ENCODE results near the gene NOVA2.

The NOVA2 gene

DNA sequence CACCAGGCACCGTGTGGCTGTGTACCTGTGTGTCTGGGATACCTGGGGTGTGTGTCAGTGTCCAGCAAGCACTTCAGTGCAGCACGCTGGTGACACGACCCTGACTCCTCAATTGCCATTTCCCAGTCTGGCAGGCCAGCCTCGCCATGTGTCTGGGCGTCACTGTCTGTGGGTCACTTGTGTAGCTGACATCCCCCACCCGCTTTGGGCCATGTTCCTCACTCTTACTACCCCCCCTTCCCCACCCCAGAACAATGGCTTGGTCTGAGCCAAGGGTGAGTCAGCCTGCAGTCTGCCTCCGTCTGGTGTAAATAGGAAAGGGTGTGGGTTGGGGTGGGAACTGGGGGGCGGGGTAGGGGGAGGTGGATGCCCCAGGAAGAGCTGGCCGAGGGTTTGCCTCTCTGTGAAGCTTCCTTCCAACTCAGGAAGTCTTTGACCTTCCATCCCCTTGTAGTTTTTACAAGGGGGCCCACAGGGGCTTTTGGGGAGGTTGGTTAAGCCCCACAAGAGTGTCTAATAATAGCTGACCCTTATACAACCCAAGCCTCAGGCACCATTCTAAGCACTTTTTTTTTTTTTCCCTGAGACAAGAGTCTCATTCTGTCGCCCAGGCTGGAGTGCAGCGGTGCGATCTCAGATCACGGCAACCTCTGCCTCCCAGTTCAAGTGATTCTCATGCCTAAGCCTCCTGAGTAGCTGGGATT lies 17.6 kb downstream of the NOVA2 start:
- no peak overlapping the region for H3K4me3 ChIP-seq (ENCODE audit: low read depth, low read length)
- H3K9ac ChIP-seq (ENCODE audit: low read depth, low read length), result no peak overlapping the region
- H3K36me3 ChIP-seq (ENCODE audit: control insufficient read depth, insufficient read depth, low read length), result peaks cover 16% of the 10 kb centered on the region
- H3K27me3 ChIP-seq (ENCODE audit: control insufficient read depth, insufficient read depth, low read length), result no peaks in the 10 kb centered on the region
- no peaks in the 10 kb centered on the region for H3K9me3 ChIP-seq (ENCODE audit: control insufficient read depth, insufficient read depth, low read length)
- peaks cover 8% of the 10 kb centered on the region for H3K4me1 ChIP-seq (ENCODE audit: control insufficient read depth, insufficient read depth, low read length)

DNA sequence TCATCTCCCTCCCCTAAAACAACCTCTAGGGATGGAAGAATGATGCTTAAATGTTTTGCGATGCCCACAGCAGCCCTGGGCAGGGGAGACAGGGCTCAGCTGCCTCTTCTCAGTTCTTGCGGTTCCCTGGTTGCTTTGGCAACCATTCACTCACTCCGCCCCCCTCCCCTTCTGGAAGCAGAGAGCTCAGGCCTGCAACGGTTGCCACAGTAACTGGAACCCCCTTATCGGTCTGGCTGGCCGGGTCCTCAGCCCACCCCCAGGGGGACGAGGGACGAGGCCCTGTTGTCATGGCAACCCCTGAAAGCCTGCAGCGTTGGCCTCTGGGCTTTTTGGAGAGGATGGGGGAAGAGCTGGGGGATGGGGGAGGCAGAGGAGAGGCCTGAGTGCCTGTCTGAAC lies 19.5 kb downstream of the NOVA2 start:
- Histone ChIP-seq H3K4me1 (ENCODE audit: control insufficient read depth, insufficient read depth, low read length) (peaks cover 2% of the 10 kb centered on the region), H3K9ac (ENCODE audit: low read depth, low read length) (no peak overlapping the region)

DNA sequence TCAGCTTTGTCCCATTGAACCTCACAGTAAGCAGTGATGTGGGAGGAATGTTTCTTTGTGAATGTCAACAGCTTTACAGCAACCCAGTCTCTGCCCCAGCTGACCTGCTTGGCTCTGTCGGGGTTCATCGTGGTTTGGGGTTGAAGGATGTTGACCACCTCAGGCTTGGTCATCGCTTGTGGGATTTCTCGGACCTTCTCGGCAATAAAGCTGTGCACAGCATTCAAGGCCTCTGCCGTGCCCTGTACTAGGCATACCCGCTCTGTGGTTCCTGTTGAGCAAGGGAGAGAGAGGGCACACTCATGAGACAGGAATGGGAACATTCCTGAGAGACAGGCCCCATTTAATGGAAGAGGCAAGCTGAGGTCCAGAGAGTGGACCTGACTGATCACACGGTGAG lies 20.0 kb downstream of the NOVA2 start:
- no peaks in the 10 kb centered on the region for H3K27me3 ChIP-seq (ENCODE audit: control insufficient read depth, insufficient read depth, low read length)
- H3K4me3 ChIP-seq (ENCODE audit: low read depth, low read length), result peak overlapping the region; percentile 89
- peaks cover 12% of the 10 kb centered on the region for H3K36me3 ChIP-seq (ENCODE audit: control insufficient read depth, insufficient read depth, low read length)
- H3K9me3 ChIP-seq (ENCODE audit: control insufficient read depth, insufficient read depth, low read length), result no peaks in the 10 kb centered on the region
- H3K4me1 ChIP-seq (ENCODE audit: control insufficient read depth, insufficient read depth, low read length), result peaks cover 2% of the 10 kb centered on the region
- H3K9ac ChIP-seq (ENCODE audit: low read depth, low read length), result no peak overlapping the region

More for the DNA sequence above, 19.5 kb downstream of the NOVA2 start:
- Histone ChIP-seq H3K9me3 (ENCODE audit: control insufficient read depth, insufficient read depth, low read length) (no peaks in the 10 kb centered on the region), H3K27me3 (ENCODE audit: control insufficient read depth, insufficient read depth, low read length) (no peaks in the 10 kb centered on the region), H3K36me3 (ENCODE audit: control insufficient read depth, insufficient read depth, low read length) (peaks cover 14% of the 10 kb centered on the region), H3K4me3 (ENCODE audit: low read depth, low read length) (no peak overlapping the region)

DNA sequence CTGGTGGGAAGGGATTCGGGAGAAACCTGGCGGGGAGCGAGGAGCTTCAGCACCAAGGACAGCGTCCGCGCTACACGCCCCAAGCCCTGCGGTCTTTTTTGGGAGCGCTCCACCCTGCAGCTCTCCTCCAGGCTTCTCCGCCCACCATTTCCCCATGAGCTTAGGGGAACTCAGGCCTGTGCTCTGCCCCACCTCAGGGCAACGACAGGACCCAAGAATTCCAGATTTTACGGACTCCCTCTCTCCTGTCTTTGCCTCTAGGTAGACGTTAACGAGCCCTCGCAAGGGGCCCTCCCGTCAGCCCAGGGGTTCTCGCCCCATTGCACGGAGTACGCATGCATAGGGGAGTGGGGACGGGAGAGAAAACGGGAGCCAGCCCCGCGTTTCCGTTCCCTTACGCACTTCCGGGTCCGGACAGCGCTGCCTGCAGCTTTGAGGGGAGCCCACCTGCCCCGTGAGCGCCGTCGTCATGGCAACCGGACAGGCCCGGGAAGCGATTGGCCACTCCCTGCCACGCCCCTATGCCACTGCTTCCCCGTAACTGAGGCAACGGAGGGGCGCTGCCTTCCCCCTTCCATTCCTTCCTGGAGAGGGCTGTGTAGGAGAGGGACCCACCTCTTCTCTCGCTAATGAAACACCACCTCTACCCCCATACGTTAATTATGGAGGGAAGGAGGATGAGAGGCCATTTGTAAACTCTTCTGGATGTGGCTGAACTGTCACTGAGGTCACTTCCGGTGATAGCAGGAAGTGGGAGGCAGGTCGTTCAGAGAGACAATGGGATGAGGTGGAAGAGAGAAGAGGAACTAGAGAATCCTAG lies 20.8 kb downstream of the NOVA2 start:
- Histone ChIP-seq H3K9me3 (ENCODE audit: control insufficient read depth, insufficient read depth, low read length) (no peaks in the 10 kb centered on the region), H3K4me1 (ENCODE audit: control insufficient read depth, insufficient read depth, low read length) (peaks cover 2% of the 10 kb centered on the region), H3K36me3 (ENCODE audit: control insufficient read depth, insufficient read depth, low read length) (peaks cover 7% of the 10 kb centered on the region), H3K9ac (ENCODE audit: low read depth, low read length) (no peak overlapping the region), H3K27me3 (ENCODE audit: control insufficient read depth, insufficient read depth, low read length) (no peaks in the 10 kb centered on the region), H3K4me3 (ENCODE audit: low read depth, low read length) (peak overlapping the region; percentile 89)

DNA sequence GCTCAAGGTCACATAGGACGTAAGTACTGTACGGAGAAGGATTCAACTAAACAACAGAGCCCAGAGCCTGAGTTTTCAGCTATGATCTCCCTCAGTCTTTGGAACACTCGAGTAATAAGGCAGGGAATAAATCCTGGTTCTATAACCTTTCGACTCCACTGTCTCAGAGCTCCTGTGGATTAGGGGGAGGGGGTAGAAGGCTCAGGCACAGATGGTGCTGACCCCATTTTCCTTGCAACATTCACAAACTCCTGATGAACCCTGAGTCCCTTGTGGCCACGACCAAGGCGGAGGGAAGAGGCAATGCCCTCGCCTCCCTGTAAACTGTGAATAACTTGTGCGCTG lies 21.4 kb downstream of the NOVA2 start:
- peaks cover 7% of the 10 kb centered on the region for H3K36me3 ChIP-seq (ENCODE audit: control insufficient read depth, insufficient read depth, low read length)
- H3K4me3 ChIP-seq (ENCODE audit: low read depth, low read length), result peak overlapping the region; percentile 89
- H3K9ac ChIP-seq (ENCODE audit: low read depth, low read length), result no peak overlapping the region
- peaks cover 2% of the 10 kb centered on the region for H3K4me1 ChIP-seq (ENCODE audit: control insufficient read depth, insufficient read depth, low read length)
- H3K9me3 ChIP-seq (ENCODE audit: control insufficient read depth, insufficient read depth, low read length), result no peaks in the 10 kb centered on the region
- H3K27me3 ChIP-seq (ENCODE audit: control insufficient read depth, insufficient read depth, low read length), result no peaks in the 10 kb centered on the region

DNA sequence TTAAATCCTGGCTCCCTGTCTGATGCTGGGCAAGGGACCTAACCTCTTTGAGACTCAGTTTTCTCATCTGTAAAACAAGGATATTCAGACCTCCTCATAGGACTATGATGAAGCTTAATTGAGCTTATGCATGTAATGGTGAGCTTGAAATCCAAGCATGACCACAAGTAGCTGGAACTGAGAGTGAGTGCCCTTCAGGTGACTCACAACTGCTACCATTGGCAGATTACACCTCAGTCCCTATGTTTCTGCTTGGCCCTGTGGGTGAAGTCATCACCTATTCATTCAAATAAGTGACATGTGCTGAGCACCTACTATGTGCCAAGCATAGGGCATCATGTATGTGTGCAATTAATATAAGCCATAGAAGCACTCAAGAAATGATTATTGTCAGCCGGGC lies 25.7 kb downstream of the NOVA2 start:
- Histone ChIP-seq H3K27me3 (ENCODE audit: control insufficient read depth, insufficient read depth, low read length) (no peaks in the 10 kb centered on the region), H3K4me1 (ENCODE audit: control insufficient read depth, insufficient read depth, low read length) (no peaks in the 10 kb centered on the region), H3K9me3 (ENCODE audit: control insufficient read depth, insufficient read depth, low read length) (no peaks in the 10 kb centered on the region), H3K4me3 (ENCODE audit: low read depth, low read length) (no peak overlapping the region), H3K36me3 (ENCODE audit: control insufficient read depth, insufficient read depth, low read length) (no peaks in the 10 kb centered on the region), H3K9ac (ENCODE audit: low read depth, low read length) (no peak overlapping the region)

DNA sequence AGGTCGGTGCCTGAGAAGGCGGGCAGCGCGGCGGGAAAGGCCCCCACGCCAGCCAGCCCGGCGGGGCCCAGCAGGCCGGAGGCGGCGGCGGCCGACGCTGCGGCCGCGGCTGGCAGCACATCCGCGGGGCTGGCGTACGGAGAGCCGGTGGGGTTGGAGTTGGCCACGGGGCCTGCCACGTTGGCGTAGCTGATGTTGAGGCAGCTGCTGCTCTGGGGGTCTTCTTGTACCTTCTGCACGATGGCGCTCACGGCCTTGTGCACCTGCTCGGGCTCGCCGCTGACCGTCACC lies 33.2 kb downstream of the NOVA2 start:
- Histone ChIP-seq H3K4me3 (ENCODE audit: low read depth, low read length) (no peak overlapping the region), H3K4me1 (ENCODE audit: control insufficient read depth, insufficient read depth, low read length) (peaks cover 2% of the 10 kb centered on the region), H3K9me3 (ENCODE audit: control insufficient read depth, insufficient read depth, low read length) (no peaks in the 10 kb centered on the region), H3K9ac (ENCODE audit: low read depth, low read length) (no peak overlapping the region), H3K27me3 (ENCODE audit: control insufficient read depth, insufficient read depth, low read length) (no peaks in the 10 kb centered on the region), H3K36me3 (ENCODE audit: control insufficient read depth, insufficient read depth, low read length) (no peaks in the 10 kb centered on the region)

DNA sequence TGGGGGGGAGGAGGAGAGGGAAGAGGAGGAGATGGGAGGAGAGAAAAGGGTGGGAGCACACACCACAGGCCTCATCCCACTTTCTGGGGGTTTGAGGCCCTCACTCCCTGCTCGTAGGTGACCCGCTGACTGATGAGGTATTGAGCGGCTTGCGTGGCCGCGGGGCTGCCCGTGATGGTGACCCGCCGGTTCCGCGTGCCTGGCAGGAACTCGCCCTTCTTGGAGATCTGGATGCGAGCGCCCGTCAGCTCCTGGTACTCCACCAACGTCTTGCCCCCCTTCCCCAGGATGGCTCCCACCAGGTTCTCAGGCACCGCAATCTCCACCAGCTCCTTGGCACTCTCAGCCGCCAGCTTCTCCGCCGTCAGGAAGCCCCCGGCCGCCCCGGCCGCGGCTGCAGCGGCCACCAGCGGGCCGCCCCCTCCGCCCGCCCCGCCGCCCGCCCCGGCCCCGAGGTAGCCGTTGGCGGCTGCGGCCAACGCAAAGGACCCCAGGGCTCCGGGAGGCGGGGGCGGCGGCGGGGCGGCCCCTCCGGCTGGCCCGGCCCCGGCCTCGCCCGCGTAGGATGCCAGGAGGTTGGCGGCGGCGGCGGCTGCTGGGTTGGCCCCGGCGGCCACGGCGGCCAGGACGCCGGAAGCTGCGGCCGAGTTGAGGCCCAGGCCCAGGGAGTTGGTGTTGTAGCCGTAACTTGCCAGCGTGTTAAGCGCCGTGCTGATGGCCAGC lies 33.7 kb downstream of the NOVA2 start:
- no peaks in the 10 kb centered on the region for H3K36me3 ChIP-seq (ENCODE audit: control insufficient read depth, insufficient read depth, low read length)
- H3K9me3 ChIP-seq (ENCODE audit: control insufficient read depth, insufficient read depth, low read length), result no peaks in the 10 kb centered on the region
- H3K27me3 ChIP-seq (ENCODE audit: control insufficient read depth, insufficient read depth, low read length), result no peaks in the 10 kb centered on the region
- peaks cover 2% of the 10 kb centered on the region for H3K4me1 ChIP-seq (ENCODE audit: control insufficient read depth, insufficient read depth, low read length)
- no peak overlapping the region for H3K9ac ChIP-seq (ENCODE audit: low read depth, low read length)
- H3K4me3 ChIP-seq (ENCODE audit: low read depth, low read length), result no peak overlapping the region

DNA sequence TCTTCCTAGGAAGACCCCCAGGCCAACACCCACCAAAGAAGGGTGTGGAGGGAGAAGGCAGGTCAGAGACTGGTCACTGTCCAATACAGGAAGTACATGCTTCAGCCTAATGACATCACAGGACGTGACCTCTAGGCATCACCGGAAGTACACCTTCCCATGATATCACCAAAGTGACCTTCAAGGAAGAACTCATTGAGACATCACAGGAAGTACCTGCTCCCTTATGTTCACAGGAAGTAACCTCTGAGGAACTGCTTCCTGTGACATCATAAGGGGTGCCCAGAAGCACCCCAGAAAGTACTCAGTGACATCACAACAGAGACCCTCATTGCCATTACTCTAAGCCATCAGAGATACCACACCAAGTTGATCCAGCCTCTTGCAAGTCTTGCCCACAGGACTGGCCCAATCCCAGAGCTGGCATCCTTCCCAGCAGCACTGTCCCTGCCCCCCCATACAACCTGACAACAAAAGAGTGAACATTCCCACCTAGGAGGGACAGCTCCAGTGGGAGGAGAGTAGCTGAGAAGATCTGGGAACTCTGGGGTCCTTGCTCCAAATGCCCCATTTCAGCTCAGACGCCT lies 34.8 kb downstream of the NOVA2 start:
- Histone ChIP-seq H3K9me3 (ENCODE audit: control insufficient read depth, insufficient read depth, low read length) (no peaks in the 10 kb centered on the region), H3K9ac (ENCODE audit: low read depth, low read length) (no peak overlapping the region), H3K36me3 (ENCODE audit: control insufficient read depth, insufficient read depth, low read length) (no peaks in the 10 kb centered on the region), H3K4me3 (ENCODE audit: low read depth, low read length) (no peak overlapping the region), H3K4me1 (ENCODE audit: control insufficient read depth, insufficient read depth, low read length) (peaks cover 2% of the 10 kb centered on the region), H3K27me3 (ENCODE audit: control insufficient read depth, insufficient read depth, low read length) (no peaks in the 10 kb centered on the region)

DNA sequence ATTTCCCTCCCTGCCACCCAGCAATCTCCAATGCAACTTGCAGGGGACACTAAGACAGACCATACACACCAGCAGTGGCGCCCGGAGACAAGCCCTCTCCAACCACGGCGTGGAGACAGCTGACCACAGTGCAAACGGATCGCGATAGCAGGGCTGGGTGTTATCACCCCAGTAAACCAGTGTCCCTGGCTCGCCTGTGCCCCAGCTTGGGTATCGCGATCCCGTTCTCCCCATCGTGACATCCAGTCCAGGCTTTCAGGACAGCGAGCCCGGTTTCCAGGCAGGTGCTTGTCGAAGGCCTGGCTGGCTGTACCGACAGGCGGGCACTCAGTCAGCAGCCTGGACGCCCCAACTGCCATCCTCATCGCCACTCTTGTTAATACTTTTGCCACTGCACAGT lies 38.4 kb downstream of the NOVA2 start:
- H3K9ac ChIP-seq (ENCODE audit: low read depth, low read length), result no peak overlapping the region
- no peak overlapping the region for H3K4me3 ChIP-seq (ENCODE audit: low read depth, low read length)
- H3K27me3 ChIP-seq (ENCODE audit: control insufficient read depth, insufficient read depth, low read length), result peaks cover under 1% of the 10 kb centered on the region
- peaks cover 2% of the 10 kb centered on the region for H3K4me1 ChIP-seq (ENCODE audit: control insufficient read depth, insufficient read depth, low read length)
- no peaks in the 10 kb centered on the region for H3K36me3 ChIP-seq (ENCODE audit: control insufficient read depth, insufficient read depth, low read length)
- H3K9me3 ChIP-seq (ENCODE audit: control insufficient read depth, insufficient read depth, low read length), result no peaks in the 10 kb centered on the region

DNA sequence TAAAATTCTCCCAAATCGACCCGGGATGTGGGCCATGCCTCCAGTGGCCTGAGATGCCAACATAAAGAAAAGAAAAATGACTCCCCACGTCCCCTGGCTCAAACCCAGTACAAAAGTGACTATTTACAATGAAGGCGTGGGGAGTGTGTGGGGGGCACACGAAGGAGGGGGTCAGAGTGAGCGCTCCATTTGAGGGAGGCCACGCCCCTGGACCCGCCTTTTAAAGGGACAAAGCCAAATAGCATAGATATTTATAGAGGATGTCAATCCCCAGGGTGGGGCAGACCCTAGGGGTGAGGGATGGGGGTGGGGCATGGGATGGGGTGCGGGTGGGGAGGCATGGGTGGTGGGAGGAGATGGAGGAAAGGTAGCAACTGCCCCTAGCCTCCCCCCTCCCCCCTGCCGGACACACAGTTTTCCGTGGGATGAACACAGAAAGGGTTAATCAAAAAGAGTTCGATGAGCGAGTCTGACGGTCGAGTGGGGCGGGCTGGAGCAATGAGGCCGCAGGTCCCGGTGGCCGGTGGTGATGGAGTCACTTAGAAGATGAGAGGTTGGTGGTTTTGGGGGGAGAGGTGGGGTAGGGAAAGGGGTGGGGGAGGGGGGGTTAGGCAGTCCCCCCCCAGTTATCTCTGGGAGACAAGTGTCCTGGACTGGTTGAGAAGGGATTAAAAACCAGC lies 39.0 kb downstream of the NOVA2 start:
- Histone ChIP-seq H3K36me3 (ENCODE audit: control insufficient read depth, insufficient read depth, low read length) (no peaks in the 10 kb centered on the region), H3K27me3 (ENCODE audit: control insufficient read depth, insufficient read depth, low read length) (peaks cover 3% of the 10 kb centered on the region), H3K4me3 (ENCODE audit: low read depth, low read length) (no peak overlapping the region), H3K9me3 (ENCODE audit: control insufficient read depth, insufficient read depth, low read length) (no peaks in the 10 kb centered on the region), H3K4me1 (ENCODE audit: control insufficient read depth, insufficient read depth, low read length) (peaks cover 2% of the 10 kb centered on the region), H3K9ac (ENCODE audit: low read depth, low read length) (no peak overlapping the region)
